DOHH2 (cell line): ENCODE data around the gene DHRS11.

Experiments used
- H3F3A ChIP-seq: fragments of 200-600 bp; sonication (generic), shearing (Covaris generic); 2 replicates; pipeline ENCODE4 v1.6.0; 2016; ENCODE audit warnings: antibody characterized with exemption, mild to moderate bottlenecking; ENCODE audit not compliant: control insufficient read depth, insufficient read depth
- H3K27ac ChIP-seq: fragments of 200-600 bp; sonication (generic); 2 replicates; pipeline ENCODE4 v1.5.1; 2014; ENCODE audit warnings: low read depth, mild to moderate bottlenecking, low read length, moderate library complexity
- H3K27me3 ChIP-seq: fragments of 200-600 bp; sonication (generic); 2 replicates; pipeline ENCODE4 v1.6.1; 2014; ENCODE audit warnings: mild to moderate bottlenecking, low read length, mixed read lengths; ENCODE audit not compliant: control insufficient read depth
- H3K36me3 ChIP-seq: fragments of 200-600 bp; sonication (generic); 2 replicates; pipeline ENCODE4 v1.6.1; 2014; ENCODE audit warnings: mild to moderate bottlenecking, low read length, moderate library complexity, mixed read lengths; ENCODE audit not compliant: control insufficient read depth
- H3K4me1 ChIP-seq: fragments of 200-600 bp; sonication (generic); 2 replicates; pipeline ENCODE4 v1.6.1; 2014; ENCODE audit warnings: mild to moderate bottlenecking, low read length, mixed read lengths; ENCODE audit not compliant: control insufficient read depth
- H3K4me2 ChIP-seq: fragments of 200-600 bp; sonication (generic); 2 replicates; pipeline ENCODE4 v1.6.0; 2014; ENCODE audit warnings: mild to moderate bottlenecking, low read length, moderate library complexity
- H3K4me3 ChIP-seq: fragments of 200-600 bp; sonication (generic); 2 replicates; pipeline ENCODE4 v1.5.1; 2014; ENCODE audit warnings: mild to moderate bottlenecking, low read length, mixed read lengths
- H3K79me2 ChIP-seq: fragments of 200-600 bp; sonication (generic); 2 replicates; pipeline ENCODE4 v1.6.1; 2014; ENCODE audit warnings: mild to moderate bottlenecking, low read length, mixed read lengths; ENCODE audit not compliant: control insufficient read depth
- H3K9me2 ChIP-seq: fragments of 200-600 bp; sonication (generic); replicated peaks from 2 replicates; pipeline ENCODE4 v1.6.1; 2014; ENCODE audit warnings: mild to moderate bottlenecking, low read length, mixed read lengths; ENCODE audit not compliant: control insufficient read depth
- H3K9me3 ChIP-seq: fragments of 200-600 bp; sonication (generic); 2 replicates; pipeline ENCODE4 v1.6.1; 2014; ENCODE audit warnings: antibody characterized with exemption, low read length, mixed read lengths; ENCODE audit not compliant: control insufficient read depth, insufficient read depth
- H4K20me1 ChIP-seq: fragments of 200-600 bp; sonication (generic); 2 replicates; pipeline ENCODE4 v1.6.0; 2014; ENCODE audit warnings: low read depth, mild to moderate bottlenecking, antibody characterized with exemption, low read length, moderate library complexity; ENCODE audit not compliant: control insufficient read depth, insufficient read depth
- EZH2phosphoT487 ChIP-seq: fragments of 200-600 bp; sonication (generic); IDR thresholded peaks from 2 replicates; pipeline ENCODE4 v1.6.1; 2017; ENCODE audit warnings: borderline replicate concordance, mild to moderate bottlenecking, antibody characterized with exemption, low read length, moderate library complexity, mixed read lengths
- TF ChIP-seq, protein P1 (sequence below): fragments of 200-600 bp; sonication (generic); IDR thresholded peaks from one replicate; pipeline ENCODE4 v1.5.1; 2014; ENCODE audit warnings: antibody characterized with exemption, mild to moderate bottlenecking, low read depth, low read length; ENCODE audit not compliant: poor library complexity, severe bottlenecking

Gene DHRS11

DNA sequence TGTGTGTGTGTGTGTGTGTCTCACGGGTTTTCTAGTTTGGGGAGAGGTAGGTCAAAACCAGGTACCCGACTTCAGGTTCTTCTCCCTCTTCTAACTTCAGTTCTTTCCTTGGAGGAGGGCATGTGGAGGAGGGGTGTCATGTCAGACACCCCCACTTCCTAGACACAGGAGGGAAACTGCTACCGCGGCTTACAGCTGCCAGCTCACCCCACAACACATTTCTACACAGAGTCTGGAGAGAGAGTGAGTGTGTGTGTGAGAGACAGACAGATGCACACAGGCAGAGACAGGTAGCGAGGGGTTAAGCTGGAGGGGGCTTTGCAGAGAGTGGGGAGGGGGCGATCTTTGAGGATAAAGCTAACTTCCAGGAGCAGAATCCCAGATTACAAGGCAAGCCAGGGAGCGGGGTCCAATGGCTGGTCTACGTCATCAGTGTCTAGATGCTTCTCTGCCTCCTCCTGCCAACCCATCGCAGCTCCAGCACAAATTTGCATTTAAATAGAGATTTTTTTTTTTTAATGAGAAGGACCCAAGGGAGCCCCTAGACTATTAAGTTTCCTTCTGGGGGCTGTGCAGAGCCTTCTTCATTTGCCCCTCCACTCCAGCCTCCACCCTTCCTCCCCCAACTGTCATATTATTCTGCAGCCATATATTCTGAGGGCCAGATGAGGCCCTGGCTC, 58.6 kb downstream of the DHRS11 start:
- Histone ChIP-seq H3K4me1 (no peaks in the 10 kb centered on the region), H3F3A (no peaks in the 10 kb centered on the region), H3K9me2 (no peaks in the 10 kb centered on the region), H3K27ac (no peak overlapping the region), H3K9me3 (no peaks in the 10 kb centered on the region), H4K20me1 (0 out of 2 replicates have a peak, but pooled peaks cover 3% of the 10 kb centered on the region), H3K79me2 (no peaks in the 10 kb centered on the region), H3K4me3 (no peak overlapping the region), H3K4me2 (no peak overlapping the region), H3K27me3 (peaks cover 20% of the 10 kb centered on the region), H3K36me3 (no peaks in the 10 kb centered on the region)
- no peak for TF ChIP-seq EZH2phosphoT487
- TF ChIP-seq, protein P1, sequence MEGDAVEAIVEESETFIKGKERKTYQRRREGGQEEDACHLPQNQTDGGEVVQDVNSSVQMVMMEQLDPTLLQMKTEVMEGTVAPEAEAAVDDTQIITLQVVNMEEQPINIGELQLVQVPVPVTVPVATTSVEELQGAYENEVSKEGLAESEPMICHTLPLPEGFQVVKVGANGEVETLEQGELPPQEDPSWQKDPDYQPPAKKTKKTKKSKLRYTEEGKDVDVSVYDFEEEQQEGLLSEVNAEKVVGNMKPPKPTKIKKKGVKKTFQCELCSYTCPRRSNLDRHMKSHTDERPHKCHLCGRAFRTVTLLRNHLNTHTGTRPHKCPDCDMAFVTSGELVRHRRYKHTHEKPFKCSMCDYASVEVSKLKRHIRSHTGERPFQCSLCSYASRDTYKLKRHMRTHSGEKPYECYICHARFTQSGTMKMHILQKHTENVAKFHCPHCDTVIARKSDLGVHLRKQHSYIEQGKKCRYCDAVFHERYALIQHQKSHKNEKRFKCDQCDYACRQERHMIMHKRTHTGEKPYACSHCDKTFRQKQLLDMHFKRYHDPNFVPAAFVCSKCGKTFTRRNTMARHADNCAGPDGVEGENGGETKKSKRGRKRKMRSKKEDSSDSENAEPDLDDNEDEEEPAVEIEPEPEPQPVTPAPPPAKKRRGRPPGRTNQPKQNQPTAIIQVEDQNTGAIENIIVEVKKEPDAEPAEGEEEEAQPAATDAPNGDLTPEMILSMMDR: no peak
